ENCODE data around the gene EHMT2.
A peak's percentile ranks its signal among the peaks of the same experiment; 100 is the strongest.
"Not testable (repeated sequence)": the region's sequence is repeated elsewhere in the genome, so short reads cannot be mapped to it uniquely, and the experiment has no call there.

Gene EHMT2

DNA sequence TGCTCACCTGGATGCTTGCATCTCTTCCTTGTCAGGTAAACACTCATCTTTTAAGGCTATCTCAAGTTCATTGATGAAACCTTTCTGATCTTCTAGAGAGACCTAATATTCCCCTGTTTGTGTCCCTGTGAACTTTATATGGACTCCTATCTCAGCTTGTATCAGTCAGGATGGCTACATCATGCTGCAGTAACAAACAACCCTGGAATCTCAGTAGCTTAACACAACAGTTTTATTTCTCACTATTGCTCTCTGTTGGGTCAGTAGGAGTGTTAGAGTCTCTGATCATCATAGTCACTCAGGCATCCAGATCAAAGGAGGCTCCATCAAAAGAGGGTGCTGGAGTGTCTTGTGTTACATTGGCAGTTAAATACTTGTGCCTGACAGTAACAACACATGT, 17.9 kb upstream of the EHMT2 start:
- no peak for DNase-seq (ENCODE audit: low read depth)

- no peak for DNase-seq (ENCODE audit: low read depth)
These were observed 14.5 kb upstream of the EHMT2 start for GRCh38 chr6:31911826-31912585.

DNA sequence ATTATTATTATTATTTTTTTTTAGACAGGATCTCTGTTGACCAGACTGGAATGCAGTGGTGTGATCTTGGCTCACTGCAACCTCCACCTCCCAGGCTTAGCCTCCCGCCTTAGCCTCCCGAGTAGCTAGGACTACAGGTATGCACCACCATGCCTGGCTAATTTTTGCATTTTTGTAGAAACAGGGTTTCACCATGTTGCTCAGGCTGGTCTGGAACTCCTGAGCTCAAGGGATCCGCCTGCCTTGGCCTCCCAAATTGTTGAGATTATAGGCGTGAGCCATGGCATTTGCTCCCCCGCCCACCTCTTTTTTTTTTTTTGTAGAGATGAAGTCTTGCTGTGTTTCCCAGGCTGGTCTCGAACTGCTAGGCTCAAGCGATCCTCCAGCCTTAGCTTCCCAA, 11.8 kb upstream of the EHMT2 start:
- not testable (repeated sequence) for DNase-seq (ENCODE audit: low read depth)

- DNase-seq (ENCODE audit: low read depth): no peak
These were observed 11.3 kb upstream of the EHMT2 start for GRCh38 chr6:31908791-31909190.

- not testable (repeated sequence) for DNase-seq (ENCODE audit: low read depth)
These were observed 10.8 kb upstream of the EHMT2 start for GRCh38 chr6:31908255-31908654.

DNA sequence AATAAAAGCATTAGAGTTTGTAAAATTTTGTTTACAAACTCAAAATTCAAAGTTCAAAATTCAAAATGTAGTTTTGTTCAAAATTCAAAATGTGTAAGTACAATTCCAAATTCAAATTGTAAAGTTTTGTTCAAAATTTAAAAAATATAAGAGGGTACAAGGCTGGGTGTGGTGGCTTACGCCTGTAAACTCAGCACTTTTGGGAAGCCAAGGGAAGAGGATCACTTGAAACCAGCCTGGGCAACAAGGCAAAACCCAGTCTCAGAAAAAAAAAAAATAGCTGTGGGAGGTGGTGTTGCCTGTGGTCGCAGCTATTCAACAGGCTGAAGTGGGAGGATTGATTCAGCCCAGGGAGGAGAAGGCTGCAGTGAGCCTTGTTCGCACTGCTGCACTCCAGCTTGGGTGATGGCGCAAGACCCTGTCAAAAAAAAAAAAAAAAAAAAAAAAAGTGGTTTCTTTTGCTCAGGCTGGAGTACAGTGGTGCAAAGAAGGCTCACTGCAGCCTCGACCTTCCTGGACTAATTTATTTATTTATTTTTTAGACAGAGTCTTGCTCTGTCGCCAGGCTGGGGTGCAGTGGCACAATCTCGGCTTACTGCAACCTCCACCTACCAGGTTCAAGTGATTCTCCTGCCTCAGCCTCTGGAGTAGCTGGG, 9.8 kb upstream of the EHMT2 start:
- no peak for DNase-seq (ENCODE audit: low read depth)

GRCh38 chr6:31906727-31907126, 9.2 kb upstream of the EHMT2 start:
- DNase-seq (ENCODE audit: low read depth): not testable (repeated sequence)

- no peak for DNase-seq (ENCODE audit: low read depth)
These were observed 8.6 kb upstream of the EHMT2 start for GRCh38 chr6:31906122-31906521.

DNA sequence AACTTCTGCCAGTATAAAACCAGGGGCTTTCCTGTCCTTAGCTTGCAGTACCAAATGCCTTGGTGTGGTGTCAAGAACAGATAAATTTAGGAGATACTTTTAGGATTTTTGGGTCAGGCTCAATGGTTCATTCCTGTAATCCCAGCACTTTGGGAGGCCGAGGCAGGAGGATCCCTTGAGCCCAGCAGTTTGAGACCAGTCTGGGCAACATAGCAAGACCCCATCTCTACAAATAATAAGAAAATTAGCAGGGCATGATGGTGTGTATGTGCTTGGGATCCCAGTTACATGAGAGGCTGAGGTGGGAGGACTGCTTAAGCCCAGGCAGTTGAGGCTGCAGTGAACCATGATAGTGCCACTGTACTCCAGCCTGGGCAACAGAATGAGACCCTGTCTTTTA, 7.5 kb upstream of the EHMT2 start:
- DNase-seq (ENCODE audit: low read depth): no peak

DNA sequence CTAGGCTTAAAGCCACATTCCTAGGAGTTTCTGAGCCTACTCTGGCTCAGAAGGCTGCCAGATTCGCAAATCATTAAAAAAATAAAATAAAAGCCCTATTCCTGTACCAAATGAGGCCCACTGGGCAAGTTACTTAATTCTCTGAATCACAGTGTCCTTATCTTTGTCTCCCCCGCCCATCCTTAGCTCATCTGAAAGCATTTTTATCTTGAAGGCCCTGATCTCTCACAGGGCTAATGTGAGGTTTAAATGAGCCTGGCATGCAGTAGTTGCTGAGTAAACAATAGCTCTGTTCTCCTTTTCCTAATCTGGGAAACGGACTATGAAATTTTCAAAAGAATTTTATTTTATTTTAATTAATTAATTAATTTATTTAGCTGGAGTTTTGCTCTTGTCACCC, 6.5 kb upstream of the EHMT2 start:
- DNase-seq (ENCODE audit: low read depth): no peak

DNA sequence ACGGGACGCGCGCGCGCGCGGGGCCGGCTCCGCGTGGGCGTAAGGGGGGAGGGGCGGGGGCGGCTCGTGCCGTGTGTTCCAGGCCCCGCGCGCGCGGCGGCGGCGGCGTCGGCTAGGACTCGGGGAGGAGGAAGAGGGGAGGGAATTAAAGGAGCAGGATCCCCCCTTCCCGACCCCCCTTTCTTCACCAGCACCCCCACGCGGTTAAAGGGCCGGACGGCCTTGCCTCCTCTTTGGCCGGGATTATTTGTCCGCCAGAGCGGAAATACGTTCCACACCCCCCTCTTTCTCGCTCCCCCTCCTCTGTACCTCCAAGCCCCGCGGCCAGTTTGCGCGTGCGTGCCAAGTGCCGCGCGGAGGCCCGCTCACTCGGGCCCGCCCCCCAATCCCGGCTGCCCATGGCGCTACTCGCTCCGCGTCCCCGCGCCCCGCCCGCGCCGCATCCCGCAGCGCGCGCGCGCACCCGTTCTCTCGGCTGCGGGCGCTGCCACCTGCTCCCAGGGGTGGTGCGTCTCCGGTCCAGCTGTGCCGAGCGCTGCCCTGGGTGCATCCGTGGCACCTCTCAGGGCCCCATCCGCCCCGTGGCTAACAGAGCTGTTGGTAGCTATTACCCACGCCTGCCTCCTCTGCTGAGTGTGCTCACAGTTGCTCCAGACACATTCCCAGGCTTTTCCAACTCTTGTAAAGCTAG, 4.6 kb upstream of the EHMT2 start, which contains the start of gene ZBTB12:
TSS of gene ZBTB12 (minus strand) at position 134 of the 691 bp plus-strand sequence. CDS start 781 bp downstream, outside the sequence.
- DNase-seq (ENCODE audit: low read depth): peak; percentile 80

GRCh38 chr6:31901415-31901952, 4.0 kb upstream of the EHMT2 start:
- DNase-seq (ENCODE audit: low read depth): peak; percentile 49

DNA sequence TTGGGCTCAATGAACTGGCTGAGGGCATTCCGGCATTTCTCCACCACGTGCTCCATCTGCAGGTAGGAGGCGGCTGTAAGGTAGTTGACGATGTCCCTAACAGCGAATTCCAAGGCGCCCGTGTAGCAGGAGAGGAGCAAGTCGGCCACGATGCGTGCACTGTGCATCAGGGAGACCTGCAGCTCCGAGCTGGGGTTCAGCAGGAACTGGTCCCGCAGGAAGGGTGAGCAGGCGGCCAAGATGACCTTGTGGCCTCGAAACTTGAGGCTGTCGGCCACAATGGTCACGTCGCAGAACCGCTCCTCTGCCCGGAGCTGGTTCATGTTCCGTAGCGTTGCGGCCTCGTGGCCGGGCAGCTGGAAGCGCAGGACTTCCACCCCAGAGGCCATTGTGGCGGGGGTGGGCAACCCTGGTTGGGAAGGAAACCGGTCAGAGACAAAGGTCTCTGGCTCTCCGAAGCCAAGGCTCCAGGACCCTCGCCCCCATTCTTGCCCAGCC, 3.5 kb upstream of the EHMT2 start:
- DNase-seq (ENCODE audit: low read depth): no peak

DNA sequence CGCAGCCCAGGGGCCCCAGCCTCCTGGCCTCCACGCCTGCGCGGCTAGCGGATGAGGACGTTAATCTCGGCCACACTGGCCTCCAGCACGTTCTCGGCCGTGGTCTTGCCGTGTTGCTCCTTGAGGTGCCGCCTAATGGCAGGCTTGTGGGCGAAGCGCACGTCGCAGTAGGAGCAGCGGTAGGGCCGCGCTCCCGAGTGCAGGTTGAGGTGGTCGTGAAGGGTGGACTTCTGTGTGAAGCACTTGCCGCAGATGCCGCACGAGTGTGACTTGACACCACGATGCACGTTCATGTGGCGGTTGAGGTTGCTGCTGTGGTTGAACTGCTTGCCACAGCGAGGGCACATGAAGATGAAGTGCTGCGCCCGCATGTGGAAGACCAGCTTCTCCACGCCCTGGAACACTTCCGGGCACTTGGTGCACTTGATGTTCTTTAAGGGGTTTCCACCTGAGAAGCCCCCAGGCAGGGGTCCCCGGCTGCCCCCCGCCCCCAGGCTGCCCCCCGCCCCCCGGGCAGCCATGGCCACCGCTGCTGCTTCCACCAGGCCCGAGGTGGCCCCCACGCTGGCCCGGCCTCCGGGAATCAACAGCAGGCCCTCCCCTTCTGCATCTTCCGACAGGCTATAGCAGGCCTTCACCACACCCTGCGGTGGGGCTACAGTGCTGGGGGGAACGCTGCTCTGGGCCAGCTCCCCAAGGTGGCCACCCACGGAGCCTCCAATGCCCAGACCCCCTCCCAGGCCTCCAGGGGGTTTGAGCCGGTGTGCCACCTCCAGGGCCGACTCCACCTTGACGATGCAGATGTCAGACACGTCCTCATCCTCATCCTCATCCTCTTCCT, 2.6 kb upstream of the EHMT2 start:
- DNase-seq (ENCODE audit: low read depth): no peak

DNA sequence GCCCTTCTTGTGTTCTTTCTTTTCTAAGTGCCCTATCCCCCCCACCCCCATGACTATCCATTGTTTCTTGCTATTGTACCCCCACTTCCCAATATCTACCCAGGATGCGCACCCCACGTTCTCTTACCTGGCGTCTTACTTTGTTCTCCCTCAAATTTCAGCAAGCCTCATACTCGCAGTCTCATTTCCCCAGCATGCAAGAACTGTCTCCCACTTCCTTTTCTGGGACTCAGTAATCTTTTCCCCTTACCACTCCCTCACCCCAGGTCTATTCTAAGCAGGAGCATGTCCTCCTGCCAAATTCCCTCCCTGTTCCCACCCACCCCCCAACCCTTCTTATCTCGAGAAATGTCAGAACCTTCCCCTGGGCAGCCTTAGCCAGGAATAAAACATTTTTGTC, 1.7 kb upstream of the EHMT2 start:
- DNase-seq (ENCODE audit: low read depth): no peak

- no peak for DNase-seq (ENCODE audit: low read depth)
These were observed 999 bp upstream of the EHMT2 start for GRCh38 chr6:31898383-31899011.

- DNase-seq (ENCODE audit: low read depth): peak; percentile 17
These were observed 464 bp downstream of the EHMT2 start for GRCh38 chr6:31896856-31897611.

DNA sequence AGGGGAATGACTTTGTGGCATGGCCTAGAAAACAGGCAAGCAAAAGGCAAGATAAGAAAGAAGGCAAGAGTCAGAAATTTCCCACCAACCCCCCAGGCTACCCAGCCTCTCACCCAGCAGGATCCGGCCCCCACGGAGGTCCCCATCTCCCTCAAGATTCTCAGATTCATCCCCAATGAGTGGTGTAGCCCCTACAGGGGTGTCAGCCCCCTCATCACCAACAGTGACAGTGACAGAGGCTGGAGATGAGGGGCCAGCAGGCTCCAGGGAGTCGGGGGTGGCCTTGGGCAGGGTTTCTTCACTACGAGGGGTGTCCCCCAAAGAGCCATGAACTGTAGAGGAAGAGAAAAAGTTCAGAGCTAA, 1.0 kb downstream of the EHMT2 start:
- DNase-seq (ENCODE audit: low read depth): no peak

- DNase-seq (ENCODE audit: low read depth): no peak
These were observed 4.7 kb downstream of the EHMT2 start for GRCh38 chr6:31892821-31893220.

- no peak for DNase-seq (ENCODE audit: low read depth)
These were observed 8.0 kb downstream of the EHMT2 start for GRCh38 chr6:31889331-31889972.

All from activated T-helper 1 cell treated with Interleukin-2 at 50 U/mL for 16 hours (primary cell).